ENCODE results near the gene DYSF.

Gene DYSF

GRCh38 chr2:71599038-71599437 is 145.7 kb downstream of the DYSF start (continued):
- TF ChIP-seq ZNF26 (tag by site-specific recombination; IDR thresholded peaks at IDR 0.05) (no peak), ZNF416 (tag by site-specific recombination; IDR thresholded peaks at IDR 0.05) (no peak), ZSCAN16 (tag by site-specific recombination; IDR thresholded peaks at IDR 0.05) (no peak), ZNF404 (tag by site-specific recombination; IDR thresholded peaks at IDR 0.05) (no peak)

GRCh38 chr2:71599646-71600236 is 146.4 kb downstream of the DYSF start:
- Histone ChIP-seq H3K4me1 (ENCODE audit: control insufficient read depth, insufficient read depth, low read length) (no peaks in the 10 kb centered on the region), H3K4me3 (ENCODE audit: low read depth, low read length) (no peak overlapping the region), H3K9me3 (ENCODE audit: control insufficient read depth, insufficient read depth, low read depth, low read length) (no peaks in the 10 kb centered on the region), H3K36me3 (ENCODE audit: control insufficient read depth in 2 of 2, insufficient read depth in 1 of 2, low read length in 2 of 2) (no peaks in the 10 kb centered on the region), H3K27ac (ENCODE audit: extremely low read depth, low read depth, low read length) (no peak overlapping the region)
- ChIA-PET POLR2A (no interaction called here), CTCF (interaction anchor here (0.6 to 0.9 kb wide), 3 partner anchors 10 to 54 kb away, joined by 3 to 4 read pairs (median 3); no protein-coding TSS in a partner anchor)
- no peak for TF ChIP-seq BCL11A (tag by site-specific recombination; IDR thresholded peaks at IDR 0.05; ENCODE audit: low read depth)
- TF ChIP-seq ZFHX2 (tag by site-specific recombination; conservative IDR thresholded peaks at IDR 0.05): no peak
- no peak for TF ChIP-seq ZFP69B (tag by site-specific recombination; IDR thresholded peaks at IDR 0.05)
- TF ChIP-seq ZNF830 (tag by site-specific recombination; IDR thresholded peaks at IDR 0.05; ENCODE audit: low read depth): no peak
- TF ChIP-seq ZBTB20 (tag by site-specific recombination; IDR thresholded peaks at IDR 0.05): no peak
- TF ChIP-seq SP7 (tag by site-specific recombination; IDR thresholded peaks at IDR 0.05): no peak
- TF ChIP-seq YY2 (tag by site-specific recombination; IDR thresholded peaks at IDR 0.05): no peak
- no peak for TF ChIP-seq MZF1 (tag by site-specific recombination; IDR thresholded peaks at IDR 0.05; ENCODE audit: borderline replicate concordance)

- H3K4me1 ChIP-seq (ENCODE audit: control insufficient read depth, insufficient read depth, low read length): no peaks in the 10 kb centered on the region
- no peak overlapping the region for H3K27ac ChIP-seq (ENCODE audit: extremely low read depth, low read depth, low read length)
- CTCF ChIA-PET: interaction anchor here (0.6 to 0.9 kb wide), 2 partner anchors 9 to 41 kb away, joined by 3 to 4 read pairs; no protein-coding TSS in a partner anchor
- H3K4me3 ChIP-seq (ENCODE audit: low read depth, low read length): no peak overlapping the region
- POLR2A ChIA-PET: no interaction called here
- H3K9me3 ChIP-seq (ENCODE audit: control insufficient read depth, insufficient read depth, low read depth, low read length): no peaks in the 10 kb centered on the region
- TF ChIP-seq GLIS1 (tag by site-specific recombination; IDR thresholded peaks at IDR 0.05) (0 out of 2 replicates have a peak, but pooled peaks have one; percentile 19), ZNF184 (tag by site-specific recombination; IDR thresholded peaks at IDR 0.05) (no peak)
- H3K36me3 ChIP-seq (ENCODE audit: control insufficient read depth in 2 of 2, insufficient read depth in 1 of 2, low read length in 2 of 2): no peaks in the 10 kb centered on the region
Observed at GRCh38 chr2:71600555-71600954, 147.2 kb downstream of the DYSF start.

- ChIA-PET POLR2A (no interaction called here), CTCF (interaction anchor here (1.4 kb wide), 1 partner anchor 56 kb away, joined by 5 read pairs; no protein-coding TSS in a partner anchor)
- TF ChIP-seq ZNF404 (tag by site-specific recombination; IDR thresholded peaks at IDR 0.05): no peak
- H3K36me3 ChIP-seq (ENCODE audit: control insufficient read depth in 2 of 2, insufficient read depth in 1 of 2, low read length in 2 of 2): no peaks in the 10 kb centered on the region
- no peak overlapping the region for H3K4me3 ChIP-seq (ENCODE audit: low read depth, low read length)
- no peaks in the 10 kb centered on the region for H3K9me3 ChIP-seq (ENCODE audit: control insufficient read depth, insufficient read depth, low read depth, low read length)
- H3K4me1 ChIP-seq (ENCODE audit: control insufficient read depth, insufficient read depth, low read length): no peaks in the 10 kb centered on the region
- H3K27ac ChIP-seq (ENCODE audit: extremely low read depth, low read depth, low read length): no peak overlapping the region
Observed at GRCh38 chr2:71601136-71602114, 148.1 kb downstream of the DYSF start.

All from HEK293 (cell line).